ENCODE measurements around the gene IRGC.

DNA sequence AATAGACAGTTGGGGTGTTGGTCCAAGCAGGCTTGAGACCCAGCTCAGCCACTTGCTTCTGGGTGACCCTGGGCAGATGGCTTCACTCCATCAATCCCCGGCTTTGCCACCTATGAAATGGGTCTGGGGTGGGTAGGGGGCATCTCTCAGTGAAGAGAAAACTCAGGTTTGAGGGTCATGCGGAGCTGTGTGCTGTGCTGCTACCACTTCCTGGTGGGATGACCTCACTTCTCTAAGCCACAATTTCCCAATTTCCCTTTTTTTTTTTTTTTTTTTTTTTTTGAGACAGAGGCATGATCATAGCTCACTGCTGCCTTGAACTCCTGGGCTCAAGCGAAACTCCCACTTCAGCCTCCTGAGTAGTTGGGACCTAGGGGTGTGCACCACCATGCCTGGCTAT, 41.3 kb upstream of the IRGC start:
- TF ChIP-seq, protein P1, sequence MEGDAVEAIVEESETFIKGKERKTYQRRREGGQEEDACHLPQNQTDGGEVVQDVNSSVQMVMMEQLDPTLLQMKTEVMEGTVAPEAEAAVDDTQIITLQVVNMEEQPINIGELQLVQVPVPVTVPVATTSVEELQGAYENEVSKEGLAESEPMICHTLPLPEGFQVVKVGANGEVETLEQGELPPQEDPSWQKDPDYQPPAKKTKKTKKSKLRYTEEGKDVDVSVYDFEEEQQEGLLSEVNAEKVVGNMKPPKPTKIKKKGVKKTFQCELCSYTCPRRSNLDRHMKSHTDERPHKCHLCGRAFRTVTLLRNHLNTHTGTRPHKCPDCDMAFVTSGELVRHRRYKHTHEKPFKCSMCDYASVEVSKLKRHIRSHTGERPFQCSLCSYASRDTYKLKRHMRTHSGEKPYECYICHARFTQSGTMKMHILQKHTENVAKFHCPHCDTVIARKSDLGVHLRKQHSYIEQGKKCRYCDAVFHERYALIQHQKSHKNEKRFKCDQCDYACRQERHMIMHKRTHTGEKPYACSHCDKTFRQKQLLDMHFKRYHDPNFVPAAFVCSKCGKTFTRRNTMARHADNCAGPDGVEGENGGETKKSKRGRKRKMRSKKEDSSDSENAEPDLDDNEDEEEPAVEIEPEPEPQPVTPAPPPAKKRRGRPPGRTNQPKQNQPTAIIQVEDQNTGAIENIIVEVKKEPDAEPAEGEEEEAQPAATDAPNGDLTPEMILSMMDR (IDR thresholded peaks at IDR 0.05), result no peak
- no peak for TF ChIP-seq POLR2A (IDR thresholded peaks at IDR 0.05)
